ENCODE results near the gene POLR2E. TPM values are rescaled to one million over a fixed set of nuclear protein-coding genes. Genes with fewer than 3 reads are reported as not detected.

Gene POLR2E
- total and polyA plus RNA-seq, 2 donors (not counting 1 experiment from before 2014, with no cell fraction given): 103 to 121 TPM

- CTCF ChIA-PET: interaction anchor here (0.6 to 3.9 kb wide), 32 partner anchors 10 to 176 kb away, joined by 3 to 62 read pairs (median 5); partner anchors contain the start of genes ATP5F1D, CBARP, CIRBP and GPX4
- DNase-seq: no peak
- no peak for TF ChIP-seq EZH2 (IDR thresholded peaks at IDR 0.05; ENCODE audit: borderline replicate concordance, insufficient read depth, low read depth, low read length, poor library complexity, severe bottlenecking)
- TF ChIP-seq CTCF (IDR thresholded peaks at IDR 0.05): no peak
- WGBS (ENCODE audit: insufficient coverage): 97% methylated on average over 25 of the region's 25 CpGs
- Mint-ChIP-seq H3K4me1 (peaks cover 5% of the 10 kb centered on the region), H3K9me3 (ENCODE audit: insufficient read depth) (no peaks in the 10 kb centered on the region), H3K27ac (peak overlapping the region; percentile 53), H3K4me3 (no peak overlapping the region), H3K27me3 (no peaks in the 10 kb centered on the region)
- Histone ChIP-seq H3K36me3 (replicated peaks in 1 of 2; ENCODE audit: control extremely low read depth in 1 of 2, control insufficient read depth in 1 of 2, extremely low read depth in 1 of 2, insufficient read depth in 2 of 2, low read length in 1 of 2) (peaks cover 0 to 49% of the 10 kb centered on the region in 2 experiments), H3K27me3 (replicated peaks in 1 of 4; ENCODE audit: control extremely low read depth in 1 of 4, control insufficient read depth in 3 of 4, insufficient read depth in 4 of 4, low read length in 3 of 4) (no peaks in the 10 kb centered on the region), H3K4me2 (replicated peaks; ENCODE audit: low read depth, low read length, poor library complexity, severe bottlenecking) (no peak overlapping the region), H4K20me1 (ENCODE audit: control insufficient read depth, insufficient read depth, low read length, poor library complexity, severe bottlenecking) (peaks cover 32% of the 10 kb centered on the region), H3K4me3 (ENCODE audit: control extremely low read depth in 1 of 5, extremely low read depth in 1 of 5, insufficient read depth in 1 of 5, low read depth in 2 of 5, low read length in 4 of 5) (no peak overlapping the region), H3K4me1 (ENCODE audit: control insufficient read depth in 2 of 2, insufficient read depth in 2 of 2, low read length in 2 of 2) (peaks cover 6 to 12% of the 10 kb centered on the region in 2 donors), H3K27ac (ENCODE audit: low read length in 2 of 2) (no peak overlapping the region), H3K9ac (ENCODE audit: low read length) (no peak overlapping the region), H3K9me3 (ENCODE audit: control extremely low read depth in 1 of 3, control insufficient read depth in 2 of 3, insufficient read depth in 1 of 3, low read length in 2 of 3) (no peaks in the 10 kb centered on the region), H3K79me2 (ENCODE audit: control insufficient read depth, insufficient read depth, low read length) (peaks cover 19% of the 10 kb centered on the region), H2AFZ (ENCODE audit: insufficient read depth, low read depth, low read length, poor library complexity, severe bottlenecking) (no peak overlapping the region)
- ATAC-seq (ENCODE audit: low read depth): no peak
- intact Hi-C loops (cut with micrococcal nuclease): loop anchor here (1.0 to 5.0 kb wide), 3 partner anchors 19 to 126 kb away; no protein-coding TSS in a partner anchor
- POLR2A ChIA-PET: interaction anchor here (0.6 to 1.5 kb wide), 4 partner anchors 9 to 107 kb away, joined by 3 to 7 read pairs (median 6); partner anchors contain the start of gene GPX4
Measured at GRCh38 chr19:1113986-1114483, 18.9 kb upstream of the POLR2E start.

Measured in B cell (primary cell).